Neural progenitor cell (in vitro differentiated cells): Measurements from ENCODE around the gene BCAT1. TPM values are rescaled to one million over a fixed set of nuclear protein-coding genes. Genes with fewer than 3 reads are reported as not detected.

Source experiments
- DNase-seq: peaks from one replicate; pipeline ENCODE4 v3.0.0-alpha.2; 2016; ENCODE audit warnings: low spot score
- H2AFZ ChIP-seq: fragments of 200-600 bp; sonication (generic); replicated peaks from 2 replicates; pipeline ENCODE4 v1.6.1; 2016; ENCODE audit warnings: antibody characterized with exemption
- H3F3A ChIP-seq: fragments of 200-600 bp; sonication (generic); 2 replicates; pipeline ENCODE4 v1.6.1; 2016; ENCODE audit warnings: antibody characterized with exemption, low read depth
- H3K27ac ChIP-seq: fragments of 200-600 bp; sonication (generic); 2 replicates; pipeline ENCODE4 v1.5.1; 2016; ENCODE audit warnings: mild to moderate bottlenecking
- H3K27me3 ChIP-seq: fragments of 200-600 bp; sonication (generic); 2 replicates; pipeline ENCODE4 v1.6.1; 2016; ENCODE audit warnings: mild to moderate bottlenecking, moderate library complexity
- H3K36me3 ChIP-seq: fragments of 200-600 bp; sonication (generic); 2 replicates; pipeline ENCODE4 v1.5.1; 2016
- H3K4me1 ChIP-seq: fragments of 200-600 bp; sonication (generic); 2 replicates; pipeline ENCODE4 v1.6.1; 2016; ENCODE audit warnings: mixed run types
- H3K4me2 ChIP-seq: fragments of 200-600 bp; sonication (generic); 2 replicates; pipeline ENCODE4 v1.6.1; 2016
- H3K4me3 ChIP-seq: fragments of 200-600 bp; sonication (generic); 2 replicates; pipeline ENCODE4 v1.5.1; 2016
- H3K79me2 ChIP-seq: fragments of 200-600 bp; sonication (generic); 2 replicates; pipeline ENCODE4 v1.6.1; 2016; ENCODE audit warnings: low read depth
- H3K9ac ChIP-seq: fragments of 200-600 bp; sonication (generic); 2 replicates; pipeline ENCODE4 v1.6.1; 2016
- H3K9me3 ChIP-seq: fragments of 200-600 bp; sonication (generic); 2 replicates; pipeline ENCODE4 v1.5.1; 2016; ENCODE audit warnings: low read depth
- H4K20me1 ChIP-seq: fragments of 200-600 bp; sonication (generic); 2 replicates; pipeline ENCODE4 v1.6.1; 2016; ENCODE audit warnings: low read depth
- H3K27ac Mint-ChIP-seq: 3 replicates; pipeline ENCODE4 v1.8.0; 2021; ENCODE audit warnings: mixed read lengths
- H3K27me3 Mint-ChIP-seq: 2 replicates; pipeline ENCODE4 v1.8.0; 2022; ENCODE audit warnings: low read depth, mild to moderate bottlenecking, inconsistent platforms, moderate library complexity, mixed read lengths; ENCODE audit not compliant: insufficient read depth
- H3K36me3 Mint-ChIP-seq: 3 replicates; pipeline ENCODE4 v1.8.0; 2021; ENCODE audit warnings: mixed read lengths
- H3K4me1 Mint-ChIP-seq: 3 replicates; pipeline ENCODE4 v1.8.0; 2021; ENCODE audit warnings: mixed read lengths
- H3K4me3 Mint-ChIP-seq: 3 replicates; pipeline ENCODE4 v1.8.0; 2021; ENCODE audit warnings: mild to moderate bottlenecking, moderate library complexity, mixed read lengths
- H3K9me3 Mint-ChIP-seq: 3 replicates; pipeline ENCODE4 v1.8.0; 2020; ENCODE audit warnings: mixed read lengths
- CTCF ChIP-seq: fragments of 200-600 bp; sonication (generic); IDR thresholded peaks from 2 replicates; pipeline ENCODE4 v1.5.1; 2017; ENCODE audit warnings: antibody characterized with exemption, mild to moderate bottlenecking
- EZH2 ChIP-seq: fragments of 200-600 bp; sonication (generic); IDR thresholded peaks from 2 replicates; pipeline ENCODE4 v1.6.1; 2017; ENCODE audit warnings: antibody characterized with exemption, mild to moderate bottlenecking, moderate library complexity
- EZH2phosphoT487 ChIP-seq: fragments of 200-600 bp; sonication (generic); IDR thresholded peaks from 2 replicates; pipeline ENCODE4 v1.6.1; 2017; ENCODE audit warnings: antibody characterized with exemption
- total RNA-seq: library from RNA; depleted of rRNA; stranded (reverse); fragments of >200 nt; gene quantifications from 2 replicates; pipeline ENCODE4 v1.2.3, GENCODE V29; 2015; ENCODE audit warnings: low replicate concordance

Gene BCAT1
- total RNA-seq, 1 donor from 2014 or later: 287 TPM

DNA sequence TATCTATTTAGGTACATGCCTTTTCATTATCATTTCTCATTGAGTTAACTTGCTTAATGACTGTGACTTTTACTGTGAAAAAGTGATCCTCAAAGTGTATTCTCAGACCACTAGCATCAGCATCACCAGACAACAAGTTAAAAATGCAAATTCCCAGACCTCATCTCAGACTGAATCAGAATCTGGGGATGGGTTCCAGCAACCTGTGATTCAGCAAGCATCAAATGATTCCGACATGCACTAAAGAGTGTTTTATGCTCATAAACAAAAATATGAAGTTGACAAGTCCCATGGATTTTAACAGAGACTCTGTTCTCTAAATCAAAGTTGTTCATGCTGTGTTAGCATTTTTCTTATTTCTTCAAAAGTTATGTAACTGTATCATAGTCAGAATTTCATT lies 130.6 kb downstream of the BCAT1 start:
- H3K9me3 Mint-ChIP-seq: no peaks in the 10 kb centered on the region
- no peak overlapping the region for H3K27ac Mint-ChIP-seq
- Histone ChIP-seq H4K20me1 (no peaks in the 10 kb centered on the region), H3K9ac (no peak overlapping the region), H2AFZ (no peak overlapping the region), H3K4me1 (no peaks in the 10 kb centered on the region), H3K4me2 (no peak overlapping the region), H3K79me2 (no peaks in the 10 kb centered on the region), H3K27me3 (no peaks in the 10 kb centered on the region), H3F3A (no peaks in the 10 kb centered on the region), H3K4me3 (no peak overlapping the region), H3K27ac (no peak overlapping the region), H3K36me3 (peaks cover 28% of the 10 kb centered on the region), H3K9me3 (no peaks in the 10 kb centered on the region)
- TF ChIP-seq CTCF: no peak
- no peak for TF ChIP-seq EZH2
- TF ChIP-seq EZH2phosphoT487: no peak
- H3K27me3 Mint-ChIP-seq: no peaks in the 10 kb centered on the region
- no peaks in the 10 kb centered on the region for H3K4me1 Mint-ChIP-seq
- no peak for DNase-seq
- H3K36me3 Mint-ChIP-seq: peaks cover 41% of the 10 kb centered on the region
- H3K4me3 Mint-ChIP-seq: no peak overlapping the region

DNA sequence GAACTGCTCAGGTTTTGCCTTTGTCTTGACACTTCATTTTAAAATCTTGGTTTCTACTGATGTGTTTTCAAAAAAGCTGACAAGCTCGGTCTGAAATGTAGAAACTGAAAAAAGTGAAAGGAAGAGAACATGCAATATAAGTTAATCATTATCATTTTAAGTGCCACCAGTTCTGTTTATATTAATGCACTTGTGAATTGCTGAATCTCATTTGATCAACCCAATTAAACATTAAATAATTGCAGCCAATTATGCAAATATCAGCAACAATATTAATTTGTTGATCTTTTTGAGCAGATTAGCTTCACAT lies 133.8 kb downstream of the BCAT1 start:
- TF ChIP-seq CTCF (no peak), EZH2 (no peak), EZH2phosphoT487 (no peak)
- Histone ChIP-seq H3K4me3 (no peak overlapping the region), H3K79me2 (no peaks in the 10 kb centered on the region), H3K27ac (no peak overlapping the region), H3F3A (peaks cover 6% of the 10 kb centered on the region), H3K9ac (no peak overlapping the region), H3K36me3 (peaks cover 22% of the 10 kb centered on the region), H3K9me3 (no peaks in the 10 kb centered on the region), H3K27me3 (no peaks in the 10 kb centered on the region), H4K20me1 (no peaks in the 10 kb centered on the region), H3K4me2 (no peak overlapping the region), H3K4me1 (no peaks in the 10 kb centered on the region), H2AFZ (no peak overlapping the region)
- Mint-ChIP-seq H3K9me3 (no peaks in the 10 kb centered on the region), H3K4me3 (no peak overlapping the region), H3K4me1 (no peaks in the 10 kb centered on the region), H3K27ac (no peak overlapping the region), H3K27me3 (no peaks in the 10 kb centered on the region), H3K36me3 (peaks cover 27% of the 10 kb centered on the region)
- no peak for DNase-seq

DNA sequence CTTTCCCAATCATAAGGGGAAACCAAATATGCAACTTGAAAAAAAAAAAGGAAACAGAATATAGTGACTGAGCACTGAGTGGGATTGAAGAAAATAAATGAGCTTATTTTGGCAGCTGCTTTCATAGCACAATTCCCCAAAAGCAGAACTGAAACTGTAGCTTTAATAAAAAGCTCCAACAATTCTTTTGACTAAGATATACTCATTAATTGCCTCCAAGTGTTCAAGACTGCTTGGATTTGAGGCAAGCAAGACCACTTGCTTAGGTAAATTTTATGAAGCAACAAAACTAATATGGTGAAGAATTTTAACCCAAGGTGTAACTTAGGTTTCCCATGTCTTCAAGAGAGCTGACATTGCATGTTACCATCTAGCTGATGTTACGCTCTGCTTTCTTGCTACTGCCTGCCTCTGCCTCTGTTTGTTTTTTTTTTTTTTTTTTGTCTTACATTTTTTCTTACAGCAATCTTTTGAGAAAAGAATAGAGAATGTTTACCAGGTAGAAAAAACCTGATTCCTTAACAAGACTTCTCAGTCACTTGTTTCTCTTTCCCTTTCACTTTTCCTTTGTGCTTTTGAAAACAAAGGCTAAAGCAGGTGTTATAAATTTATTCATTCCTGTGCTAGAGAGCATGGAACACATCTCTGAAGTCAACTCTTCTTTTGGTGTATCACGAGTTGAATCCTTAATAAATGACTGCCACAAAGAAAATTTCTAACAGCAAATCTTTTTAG lies 134.4 kb downstream of the BCAT1 start:
- H3K4me3 Mint-ChIP-seq: no peak overlapping the region
- peaks cover 22% of the 10 kb centered on the region for H3K36me3 ChIP-seq
- H3K4me2 ChIP-seq: no peak overlapping the region
- H3K36me3 Mint-ChIP-seq: peaks cover 27% of the 10 kb centered on the region
- H3K4me3 ChIP-seq: no peak overlapping the region
- H3K27ac Mint-ChIP-seq: no peak overlapping the region
- no peaks in the 10 kb centered on the region for H3K27me3 ChIP-seq
- H3K27ac ChIP-seq: no peak overlapping the region
- H3K9me3 Mint-ChIP-seq: no peaks in the 10 kb centered on the region
- peaks cover 6% of the 10 kb centered on the region for H3F3A ChIP-seq
- TF ChIP-seq EZH2phosphoT487: no peak
- TF ChIP-seq CTCF: no peak
- no peak for TF ChIP-seq EZH2
- no peaks in the 10 kb centered on the region for H3K4me1 ChIP-seq
- H3K79me2 ChIP-seq: no peaks in the 10 kb centered on the region
- no peak for DNase-seq
- no peaks in the 10 kb centered on the region for H3K9me3 ChIP-seq
- H3K9ac ChIP-seq: no peak overlapping the region
- no peaks in the 10 kb centered on the region for H3K27me3 Mint-ChIP-seq
- H4K20me1 ChIP-seq: no peaks in the 10 kb centered on the region
- H2AFZ ChIP-seq: no peak overlapping the region
- H3K4me1 Mint-ChIP-seq: no peaks in the 10 kb centered on the region
